Lower leg skin (tissue), 3 donors: ENCODE data around the gene APOBEC3B.
"Not testable (repeated sequence)": the region's sequence is repeated elsewhere in the genome, so short reads cannot be mapped to it uniquely, and the experiment has no call there.

Experiments used
- CTCF ChIP-seq, 3 donors: fragments of 450-650 bp; IDR thresholded peaks; one replicate each; pipeline ENCODE4 v1.5.1; 2016; ENCODE audit warnings: antibody characterized with exemption in 3 of 3, mild to moderate bottlenecking in 3 of 3, moderate library complexity in 2 of 3
- POLR2A ChIP-seq, 2 donors: fragments of 450-650 bp; IDR thresholded peaks; one replicate each; pipeline ENCODE4 v1.6.1; 2016 to 2017; ENCODE audit warnings: antibody characterized with exemption in 2 of 2, mild to moderate bottlenecking in 1 of 2, moderate library complexity in 1 of 2

GRCh38 chr22:39040538-39041296, 58.6 kb downstream of the APOBEC3B start, which contains the start of gene APOBEC3F:
- not testable (repeated sequence) for TF ChIP-seq CTCF, POLR2A (IDR thresholded peaks at IDR 0.05)
